ENCODE measurements around the gene BHMT. TPM values are rescaled to one million over a fixed set of nuclear protein-coding genes. Genes with fewer than 3 reads are reported as not detected.
A peak's percentile ranks its signal among the peaks of the same experiment; 100 is the strongest.

The BHMT gene
- total and polyA plus RNA-seq, 9 donors: 0.09 to 0.60 (median 0.21) TPM; not detected in 1

GRCh38 chr5:79109527-79110492 is 1.8 kb upstream of the BHMT start:
- no peaks in the 10 kb centered on the region for H3K36me3 ChIP-seq (ENCODE audit: control insufficient read depth, insufficient read depth, low read length)
- H3K4me1 ChIP-seq (ENCODE audit: control insufficient read depth, insufficient read depth, low read length): peaks cover 11% of the 10 kb centered on the region
- peak; percentile 3 for DNase-seq
- H3K4me3 ChIP-seq (ENCODE audit: low read length): no peak overlapping the region
- no peaks in the 10 kb centered on the region for H3K9me3 ChIP-seq (replicated peaks; ENCODE audit: control insufficient read depth, low read depth, low read length)
- 17% methylated on average over 2 of the region's 15 CpGs for WGBS (ENCODE audit: insufficient coverage)
- no peak overlapping the region for H3K27ac ChIP-seq (ENCODE audit: low read length)
- peaks cover 43% of the 10 kb centered on the region for H3K27me3 ChIP-seq (ENCODE audit: control insufficient read depth, insufficient read depth, low read length)

- DNase-seq: no peak
- peaks cover 11% of the 10 kb centered on the region for H3K4me1 ChIP-seq (ENCODE audit: control insufficient read depth, insufficient read depth, low read length)
- H3K9me3 ChIP-seq (replicated peaks; ENCODE audit: control insufficient read depth, low read depth, low read length): no peaks in the 10 kb centered on the region
- H3K27me3 ChIP-seq (ENCODE audit: control insufficient read depth, insufficient read depth, low read length): peaks cover 44% of the 10 kb centered on the region
- no peak overlapping the region for H3K4me3 ChIP-seq (ENCODE audit: low read length)
- no peaks in the 10 kb centered on the region for H3K36me3 ChIP-seq (ENCODE audit: control insufficient read depth, insufficient read depth, low read length)
- 7% methylated on average over 37 of the region's 39 CpGs for WGBS (ENCODE audit: insufficient coverage)
- H3K27ac ChIP-seq (ENCODE audit: low read length): no peak overlapping the region
Observed at GRCh38 chr5:79111960-79112702, 522 bp downstream of the BHMT start.

- peaks cover 44% of the 10 kb centered on the region for H3K27me3 ChIP-seq (ENCODE audit: control insufficient read depth, insufficient read depth, low read length)
- H3K4me1 ChIP-seq (ENCODE audit: control insufficient read depth, insufficient read depth, low read length): peaks cover 11% of the 10 kb centered on the region
- H3K27ac ChIP-seq (ENCODE audit: low read length): no peak overlapping the region
- no peak overlapping the region for H3K4me3 ChIP-seq (ENCODE audit: low read length)
- H3K36me3 ChIP-seq (ENCODE audit: control insufficient read depth, insufficient read depth, low read length): no peaks in the 10 kb centered on the region
- no peaks in the 10 kb centered on the region for H3K9me3 ChIP-seq (replicated peaks; ENCODE audit: control insufficient read depth, low read depth, low read length)
- no peak for DNase-seq
- WGBS (ENCODE audit: insufficient coverage): 83% methylated on average over 5 of the region's 5 CpGs
Observed at GRCh38 chr5:79112703-79113058, 1.1 kb downstream of the BHMT start.

- DNase-seq: no peak
- Histone ChIP-seq H3K36me3 (ENCODE audit: control insufficient read depth, insufficient read depth, low read length) (no peaks in the 10 kb centered on the region), H3K4me3 (ENCODE audit: low read length) (no peak overlapping the region), H3K27ac (ENCODE audit: low read length) (no peak overlapping the region), H3K27me3 (ENCODE audit: control insufficient read depth, insufficient read depth, low read length) (peaks cover 4% of the 10 kb centered on the region), H3K9me3 (replicated peaks; ENCODE audit: control insufficient read depth, low read depth, low read length) (no peaks in the 10 kb centered on the region), H3K4me1 (ENCODE audit: control insufficient read depth, insufficient read depth, low read length) (no peaks in the 10 kb centered on the region)
- no CpG with 5 or more reads among the region's 4 CpGs for WGBS (ENCODE audit: insufficient coverage)
Observed at GRCh38 chr5:79119486-79119885, 7.9 kb downstream of the BHMT start.

- WGBS (ENCODE audit: insufficient coverage): 100% methylated on average over 1 of the region's 4 CpGs
- no peak for DNase-seq
- H3K4me3 ChIP-seq (ENCODE audit: low read length): no peak overlapping the region
- H3K9me3 ChIP-seq (replicated peaks; ENCODE audit: control insufficient read depth, low read depth, low read length): no peaks in the 10 kb centered on the region
- H3K36me3 ChIP-seq (ENCODE audit: control insufficient read depth, insufficient read depth, low read length): no peaks in the 10 kb centered on the region
- H3K4me1 ChIP-seq (ENCODE audit: control insufficient read depth, insufficient read depth, low read length): no peaks in the 10 kb centered on the region
- no peak overlapping the region for H3K27ac ChIP-seq (ENCODE audit: low read length)
- peaks cover 2% of the 10 kb centered on the region for H3K27me3 ChIP-seq (ENCODE audit: control insufficient read depth, insufficient read depth, low read length)
Observed at GRCh38 chr5:79120221-79120620, 8.6 kb downstream of the BHMT start.

- Histone ChIP-seq H3K27me3 (ENCODE audit: control insufficient read depth, insufficient read depth, low read length) (no peaks in the 10 kb centered on the region), H3K36me3 (ENCODE audit: control insufficient read depth, insufficient read depth, low read length) (no peaks in the 10 kb centered on the region), H3K9me3 (replicated peaks; ENCODE audit: control insufficient read depth, low read depth, low read length) (no peaks in the 10 kb centered on the region), H3K4me1 (ENCODE audit: control insufficient read depth, insufficient read depth, low read length) (no peaks in the 10 kb centered on the region), H3K27ac (ENCODE audit: low read length) (no peak overlapping the region), H3K4me3 (ENCODE audit: low read length) (no peak overlapping the region)
- peak; percentile 51 for DNase-seq
Observed at GRCh38 chr5:79122973-79123372, 11.4 kb downstream of the BHMT start.

GRCh38 chr5:79124607-79125006 is 13.0 kb downstream of the BHMT start:
- WGBS (ENCODE audit: insufficient coverage): no CpG with 5 or more reads among the region's 1 CpG
- H3K27ac ChIP-seq (ENCODE audit: low read length): no peak overlapping the region
- H3K4me3 ChIP-seq (ENCODE audit: low read length): no peak overlapping the region
- H3K9me3 ChIP-seq (replicated peaks; ENCODE audit: control insufficient read depth, low read depth, low read length): no peaks in the 10 kb centered on the region
- no peaks in the 10 kb centered on the region for H3K4me1 ChIP-seq (ENCODE audit: control insufficient read depth, insufficient read depth, low read length)
- H3K27me3 ChIP-seq (ENCODE audit: control insufficient read depth, insufficient read depth, low read length): no peaks in the 10 kb centered on the region
- DNase-seq: no peak
- no peaks in the 10 kb centered on the region for H3K36me3 ChIP-seq (ENCODE audit: control insufficient read depth, insufficient read depth, low read length)

- no peak for DNase-seq
- 28% methylated on average over 2 of the region's 6 CpGs for WGBS (ENCODE audit: insufficient coverage)
- H3K9me3 ChIP-seq (replicated peaks; ENCODE audit: control insufficient read depth, low read depth, low read length): no peaks in the 10 kb centered on the region
- H3K4me3 ChIP-seq (ENCODE audit: low read length): no peak overlapping the region
- no peaks in the 10 kb centered on the region for H3K27me3 ChIP-seq (ENCODE audit: control insufficient read depth, insufficient read depth, low read length)
- H3K27ac ChIP-seq (ENCODE audit: low read length): no peak overlapping the region
- peaks cover 6% of the 10 kb centered on the region for H3K4me1 ChIP-seq (ENCODE audit: control insufficient read depth, insufficient read depth, low read length)
- no peaks in the 10 kb centered on the region for H3K36me3 ChIP-seq (ENCODE audit: control insufficient read depth, insufficient read depth, low read length)
Observed at GRCh38 chr5:79130781-79131180, 19.2 kb downstream of the BHMT start.

GRCh38 chr5:79133121-79133656 is 21.6 kb downstream of the BHMT start:
- DNase-seq: peak; percentile 65
- WGBS (ENCODE audit: insufficient coverage): no CpG with 5 or more reads among the region's 4 CpGs
- Histone ChIP-seq H3K4me3 (ENCODE audit: low read length) (no peak overlapping the region), H3K9me3 (replicated peaks; ENCODE audit: control insufficient read depth, low read depth, low read length) (no peaks in the 10 kb centered on the region), H3K36me3 (ENCODE audit: control insufficient read depth, insufficient read depth, low read length) (no peaks in the 10 kb centered on the region), H3K27me3 (ENCODE audit: control insufficient read depth, insufficient read depth, low read length) (no peaks in the 10 kb centered on the region), H3K27ac (ENCODE audit: low read length) (peak overlapping the region; percentile 23), H3K4me1 (ENCODE audit: control insufficient read depth, insufficient read depth, low read length) (peaks cover 6% of the 10 kb centered on the region)
